ENCODE measurements around the gene ZNF57.
"Not testable (repeated sequence)": the region's sequence is repeated elsewhere in the genome, so short reads cannot be mapped to it uniquely, and the experiment has no call there.

ZNF57 gene

DNA sequence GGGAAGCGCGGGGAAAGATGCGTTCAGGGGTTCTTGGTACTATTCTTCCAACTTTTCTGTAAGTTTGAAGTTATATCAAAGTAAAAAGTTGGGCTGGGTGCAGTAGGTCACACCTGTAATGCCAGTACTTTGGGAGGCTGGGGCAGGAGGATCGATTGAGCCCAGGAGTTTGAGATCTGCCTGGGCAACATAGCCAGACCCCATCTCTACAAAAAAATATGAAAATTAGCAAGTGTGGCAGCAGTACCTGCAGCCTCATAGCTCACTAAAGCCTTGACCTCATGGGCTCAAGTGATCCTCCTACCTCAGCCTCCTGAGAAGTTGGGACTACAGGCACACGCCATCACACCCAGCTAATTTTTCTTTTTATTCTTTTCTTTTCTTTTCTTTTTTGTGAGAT is 56.4 kb downstream of the ZNF57 start:
- TF ChIP-seq, protein P1, sequence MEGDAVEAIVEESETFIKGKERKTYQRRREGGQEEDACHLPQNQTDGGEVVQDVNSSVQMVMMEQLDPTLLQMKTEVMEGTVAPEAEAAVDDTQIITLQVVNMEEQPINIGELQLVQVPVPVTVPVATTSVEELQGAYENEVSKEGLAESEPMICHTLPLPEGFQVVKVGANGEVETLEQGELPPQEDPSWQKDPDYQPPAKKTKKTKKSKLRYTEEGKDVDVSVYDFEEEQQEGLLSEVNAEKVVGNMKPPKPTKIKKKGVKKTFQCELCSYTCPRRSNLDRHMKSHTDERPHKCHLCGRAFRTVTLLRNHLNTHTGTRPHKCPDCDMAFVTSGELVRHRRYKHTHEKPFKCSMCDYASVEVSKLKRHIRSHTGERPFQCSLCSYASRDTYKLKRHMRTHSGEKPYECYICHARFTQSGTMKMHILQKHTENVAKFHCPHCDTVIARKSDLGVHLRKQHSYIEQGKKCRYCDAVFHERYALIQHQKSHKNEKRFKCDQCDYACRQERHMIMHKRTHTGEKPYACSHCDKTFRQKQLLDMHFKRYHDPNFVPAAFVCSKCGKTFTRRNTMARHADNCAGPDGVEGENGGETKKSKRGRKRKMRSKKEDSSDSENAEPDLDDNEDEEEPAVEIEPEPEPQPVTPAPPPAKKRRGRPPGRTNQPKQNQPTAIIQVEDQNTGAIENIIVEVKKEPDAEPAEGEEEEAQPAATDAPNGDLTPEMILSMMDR (IDR thresholded peaks at IDR 0.05), result no peak
- Mint-ChIP-seq H3K27me3 (ENCODE audit: low read depth, poor library complexity) (peaks cover 53% of the 10 kb centered on the region), H3K9me3 (no peaks in the 10 kb centered on the region)

DNA sequence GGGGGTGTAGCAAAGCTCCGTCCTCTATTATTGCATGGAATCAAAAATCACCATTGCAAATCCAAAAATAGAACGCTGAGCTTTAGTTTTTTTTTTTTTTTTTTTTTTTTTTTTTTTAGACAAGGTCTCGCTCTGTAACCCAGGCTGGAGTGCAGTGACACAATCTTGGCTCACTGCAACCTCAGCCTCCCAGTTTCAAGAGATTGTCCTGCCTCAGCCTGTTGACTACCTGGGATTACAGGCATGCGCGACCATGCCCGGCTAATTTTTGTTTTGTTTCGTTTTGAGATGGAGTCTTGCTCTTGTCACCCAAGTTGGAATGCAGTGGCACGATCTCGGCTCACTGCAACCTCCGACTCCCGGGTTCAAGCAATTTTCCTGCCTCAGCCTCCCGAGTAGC is 59.4 kb downstream of the ZNF57 start:
- no peak for DNase-seq
- Mint-ChIP-seq H3K27ac (no peak overlapping the region), H3K4me1 (no peaks in the 10 kb centered on the region), H3K36me3 (ENCODE audit: low read depth) (no peaks in the 10 kb centered on the region), H3K9me3 (peaks cover 4% of the 10 kb centered on the region), H3K27me3 (ENCODE audit: low read depth, poor library complexity) (peaks cover 64% of the 10 kb centered on the region), H3K4me3 (no peak overlapping the region)
- TF ChIP-seq, protein P1 (IDR thresholded peaks at IDR 0.05), result no peak

More for the DNA sequence above, 56.4 kb downstream of the ZNF57 start:
- DNase-seq, result no peak
- Mint-ChIP-seq H3K36me3 (ENCODE audit: low read depth) (no peaks in the 10 kb centered on the region), H3K4me1 (no peaks in the 10 kb centered on the region), H3K4me3 (no peak overlapping the region), H3K27ac (no peak overlapping the region)

DNA sequence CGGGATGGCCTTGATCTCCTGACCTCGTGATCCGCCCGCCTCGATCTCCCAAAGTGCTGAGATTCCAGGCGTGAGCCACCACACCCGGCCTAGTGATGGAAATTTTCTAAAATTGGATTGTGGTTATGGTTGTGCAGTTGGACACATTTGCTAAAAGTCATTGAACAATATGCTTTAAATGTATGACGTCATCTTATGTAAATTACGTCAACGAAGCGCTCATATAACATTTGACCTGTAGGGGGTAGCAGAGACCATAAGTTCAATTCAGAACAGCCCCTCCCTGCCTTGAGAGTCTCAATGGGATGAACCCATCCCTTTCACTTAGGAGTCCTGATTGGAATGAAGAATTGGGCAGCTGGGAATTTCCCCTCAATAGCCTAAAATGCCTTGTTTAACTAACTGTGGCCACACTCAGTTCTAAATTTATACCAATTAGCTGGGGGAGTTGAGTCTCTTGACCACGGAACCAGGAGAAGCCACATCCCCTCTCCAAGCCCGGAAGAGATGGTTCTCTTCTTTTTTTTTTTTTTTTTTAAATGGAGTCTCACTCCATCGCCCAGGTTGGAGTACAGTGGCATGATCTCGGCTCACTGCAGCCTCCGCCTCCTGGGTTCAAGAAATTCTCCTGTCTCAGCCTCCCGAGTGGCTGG is 61.4 kb downstream of the ZNF57 start:
- TF ChIP-seq, protein P1 (IDR thresholded peaks at IDR 0.05), result peak; percentile 70
- Mint-ChIP-seq H3K9me3 (peaks cover 10% of the 10 kb centered on the region), H3K36me3 (ENCODE audit: low read depth) (no peaks in the 10 kb centered on the region), H3K27ac (no peak overlapping the region), H3K4me3 (no peak overlapping the region), H3K27me3 (ENCODE audit: low read depth, poor library complexity) (peaks cover 72% of the 10 kb centered on the region), H3K4me1 (no peaks in the 10 kb centered on the region)
- peak; percentile 61 for DNase-seq

DNA sequence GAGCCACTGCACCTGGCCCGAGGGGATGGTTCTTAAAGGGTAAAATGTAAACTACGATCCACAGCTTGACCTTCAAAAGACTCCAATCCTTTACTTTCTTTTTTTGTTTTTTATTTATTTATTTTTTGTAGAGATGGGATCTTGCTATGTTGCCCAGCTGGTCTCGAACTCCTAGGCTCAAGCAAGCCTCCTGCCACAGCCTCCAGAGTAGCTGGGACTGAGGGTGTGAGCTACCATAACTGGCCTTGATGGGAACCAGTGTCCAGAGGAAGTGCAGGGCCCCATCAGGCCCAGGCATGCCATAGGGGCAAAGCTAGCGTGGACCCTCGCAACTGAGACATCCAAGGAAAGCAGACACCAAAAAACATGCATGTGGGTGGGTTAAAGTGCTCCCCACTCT is 62.4 kb downstream of the ZNF57 start:
- Mint-ChIP-seq H3K4me1 (no peaks in the 10 kb centered on the region), H3K4me3 (no peak overlapping the region), H3K27me3 (ENCODE audit: low read depth, poor library complexity) (peaks cover 72% of the 10 kb centered on the region), H3K9me3 (peaks cover 12% of the 10 kb centered on the region), H3K36me3 (ENCODE audit: low read depth) (no peaks in the 10 kb centered on the region), H3K27ac (no peak overlapping the region)
- DNase-seq, result no peak
- TF ChIP-seq, protein P1 (IDR thresholded peaks at IDR 0.05), result no peak

DNA sequence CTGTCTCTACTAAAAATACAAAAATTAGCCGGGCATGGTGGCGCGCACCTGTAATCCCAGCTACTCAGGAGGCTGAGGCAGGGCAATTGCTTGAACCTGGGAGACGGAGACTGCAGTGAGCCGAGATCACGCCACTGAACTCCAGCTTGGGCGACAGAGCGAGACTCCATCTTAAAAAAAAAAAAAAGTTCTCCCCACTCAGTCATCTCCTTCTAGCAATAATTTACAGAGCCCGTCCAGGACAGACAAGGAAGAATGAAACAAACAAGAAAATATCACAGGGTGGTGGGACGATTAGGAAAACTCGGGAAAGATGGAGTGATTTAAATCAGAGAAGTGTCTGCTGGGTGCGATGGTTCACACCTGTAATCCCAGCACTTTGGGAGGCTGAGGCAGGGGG is 62.9 kb downstream of the ZNF57 start:
- H3K4me3 Mint-ChIP-seq; H3K27ac Mint-ChIP-seq; H3K4me1 Mint-ChIP-seq; H3K36me3 Mint-ChIP-seq (ENCODE audit: low read depth); DNase-seq: not testable (repeated sequence)
- Mint-ChIP-seq H3K9me3 (peaks cover 15% of the 10 kb centered on the region), H3K27me3 (ENCODE audit: low read depth, poor library complexity) (peaks cover 72% of the 10 kb centered on the region)

DNA sequence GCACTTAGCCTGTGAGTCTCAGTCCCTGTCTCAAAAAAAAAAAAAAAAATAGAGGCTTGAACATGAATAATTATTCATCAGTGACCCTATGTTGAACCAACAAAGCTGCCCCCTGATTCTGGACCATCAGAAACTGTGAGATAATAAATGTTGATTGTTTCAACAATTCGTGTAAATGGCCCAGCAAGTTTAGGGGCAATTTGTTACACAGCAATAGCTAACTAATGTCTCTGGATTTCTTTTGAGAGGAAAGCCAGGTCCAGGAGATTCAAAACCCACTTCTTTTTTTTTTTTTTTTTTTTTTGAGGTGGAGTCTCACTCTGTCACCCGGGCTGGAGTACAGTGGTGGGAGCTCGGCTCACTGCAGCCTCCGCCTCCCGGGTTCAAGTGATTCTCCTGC is 64.1 kb downstream of the ZNF57 start:
- Mint-ChIP-seq H3K27me3 (ENCODE audit: low read depth, poor library complexity) (peaks cover 74% of the 10 kb centered on the region), H3K9me3 (peaks cover 15% of the 10 kb centered on the region), H3K27ac (no peak overlapping the region), H3K4me1 (no peaks in the 10 kb centered on the region), H3K36me3 (ENCODE audit: low read depth) (no peaks in the 10 kb centered on the region), H3K4me3 (no peak overlapping the region)
- no peak for DNase-seq
- TF ChIP-seq, protein P1 (IDR thresholded peaks at IDR 0.05), result no peak

Data from nephron progenitor cell (in vitro differentiated cells).